Measurements from ENCODE around the gene DVL2. TPM values are rescaled to one million over a fixed set of nuclear protein-coding genes. Genes with fewer than 3 reads are reported as not detected.

The DVL2 gene
- polyA plus RNA-seq, 1 donor from 2014 or later = 41.1 TPM

DNA sequence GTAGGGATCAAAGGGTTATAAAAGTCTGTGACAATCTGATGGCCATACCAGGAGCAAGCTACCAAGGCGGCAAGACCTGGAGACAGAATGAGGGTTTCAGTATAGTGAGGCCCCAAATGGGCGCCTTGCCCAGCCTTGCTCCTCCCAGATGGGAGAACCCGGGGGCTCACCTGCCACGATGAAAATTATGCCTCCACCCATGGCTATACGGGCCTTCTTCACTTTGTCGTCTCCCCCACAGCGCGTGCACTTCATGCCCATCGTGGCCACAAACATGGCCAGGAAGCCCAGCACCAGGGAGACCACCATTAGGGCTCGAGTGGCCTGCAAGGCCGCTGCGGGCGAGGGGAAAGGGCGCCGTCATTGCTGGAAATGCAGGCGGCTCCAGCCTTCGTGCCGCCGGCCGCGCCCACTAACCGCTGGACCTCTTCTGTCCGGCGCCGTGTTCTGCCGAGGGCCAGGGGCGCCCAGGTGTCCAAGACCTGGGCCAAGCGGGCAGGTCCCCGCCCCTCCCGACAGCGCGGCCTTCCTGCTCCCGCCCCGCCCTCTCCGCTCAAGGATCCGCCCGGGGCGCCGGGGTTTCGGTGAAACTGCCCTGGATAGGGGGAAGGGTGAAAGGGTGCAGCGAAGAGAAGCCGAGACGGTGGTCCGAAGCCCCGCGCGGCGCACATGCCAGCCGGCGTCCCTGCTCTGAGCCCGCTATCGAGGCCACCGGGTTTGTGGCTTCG, 26.5 kb upstream of the DVL2 start:
- no peaks in the 10 kb centered on the region for H3K9me2 ChIP-seq (ENCODE audit: insufficient read depth, low read length)
- TF ChIP-seq POLR2AphosphoS5 (IDR thresholded peaks at IDR 0.05) (peak; percentile 2), SMC3 (conservative IDR thresholded peaks at IDR 0.05; ENCODE audit: poor library complexity) (no peak)
- no peaks in the 10 kb centered on the region for H3F3A ChIP-seq (ENCODE audit: insufficient read depth, low read length, poor library complexity, severe bottlenecking)
- H3K36me3 ChIP-seq (ENCODE audit: insufficient read depth, low read length) = peaks cover 4% of the 10 kb centered on the region
- peak overlapping the region; percentile 50 for H3K4me3 ChIP-seq (ENCODE audit: low read length)
- H2AFZ ChIP-seq (ENCODE audit: low read depth, low read length) = no peak overlapping the region
- H3K9ac ChIP-seq (ENCODE audit: low read length) = no peak overlapping the region
- no peaks in the 10 kb centered on the region for H4K20me1 ChIP-seq (ENCODE audit: insufficient read depth)
- no peaks in the 10 kb centered on the region for H3K79me2 ChIP-seq (replicated peaks; ENCODE audit: insufficient read depth, low read length)
- peaks cover 56% of the 10 kb centered on the region for H3K27me3 ChIP-seq (ENCODE audit: insufficient read depth, low read depth, low read length)
- no peak overlapping the region for H3K4me2 ChIP-seq (ENCODE audit: low read length)
- no peaks in the 10 kb centered on the region for H3K9me3 ChIP-seq (ENCODE audit: low read length)
- no peak overlapping the region for H3K27ac ChIP-seq (ENCODE audit: low read length)

- H3K4me2 ChIP-seq (ENCODE audit: low read length) = no peak overlapping the region
- no peaks in the 10 kb centered on the region for H3K9me3 ChIP-seq (ENCODE audit: low read length)
- H3K27ac ChIP-seq (ENCODE audit: low read length) = no peak overlapping the region
- no peaks in the 10 kb centered on the region for H3F3A ChIP-seq (ENCODE audit: insufficient read depth, low read length, poor library complexity, severe bottlenecking)
- H2AFZ ChIP-seq (ENCODE audit: low read depth, low read length) = no peak overlapping the region
- H3K79me2 ChIP-seq (replicated peaks; ENCODE audit: insufficient read depth, low read length) = no peaks in the 10 kb centered on the region
- peaks cover 56% of the 10 kb centered on the region for H3K27me3 ChIP-seq (ENCODE audit: insufficient read depth, low read depth, low read length)
- no peak for TF ChIP-seq MXI1 (conservative IDR thresholded peaks at IDR 0.05; ENCODE audit: poor library complexity, severe bottlenecking)
- no peak for TF ChIP-seq RAD21 (conservative IDR thresholded peaks at IDR 0.05)
- TF ChIP-seq, protein P1, sequence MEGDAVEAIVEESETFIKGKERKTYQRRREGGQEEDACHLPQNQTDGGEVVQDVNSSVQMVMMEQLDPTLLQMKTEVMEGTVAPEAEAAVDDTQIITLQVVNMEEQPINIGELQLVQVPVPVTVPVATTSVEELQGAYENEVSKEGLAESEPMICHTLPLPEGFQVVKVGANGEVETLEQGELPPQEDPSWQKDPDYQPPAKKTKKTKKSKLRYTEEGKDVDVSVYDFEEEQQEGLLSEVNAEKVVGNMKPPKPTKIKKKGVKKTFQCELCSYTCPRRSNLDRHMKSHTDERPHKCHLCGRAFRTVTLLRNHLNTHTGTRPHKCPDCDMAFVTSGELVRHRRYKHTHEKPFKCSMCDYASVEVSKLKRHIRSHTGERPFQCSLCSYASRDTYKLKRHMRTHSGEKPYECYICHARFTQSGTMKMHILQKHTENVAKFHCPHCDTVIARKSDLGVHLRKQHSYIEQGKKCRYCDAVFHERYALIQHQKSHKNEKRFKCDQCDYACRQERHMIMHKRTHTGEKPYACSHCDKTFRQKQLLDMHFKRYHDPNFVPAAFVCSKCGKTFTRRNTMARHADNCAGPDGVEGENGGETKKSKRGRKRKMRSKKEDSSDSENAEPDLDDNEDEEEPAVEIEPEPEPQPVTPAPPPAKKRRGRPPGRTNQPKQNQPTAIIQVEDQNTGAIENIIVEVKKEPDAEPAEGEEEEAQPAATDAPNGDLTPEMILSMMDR (IDR thresholded peaks at IDR 0.05; ENCODE audit: poor library complexity, severe bottlenecking) = no peak
- TF ChIP-seq EZH2 (IDR thresholded peaks at IDR 0.05; ENCODE audit: borderline replicate concordance, insufficient read depth, low read length, poor library complexity, severe bottlenecking) = no peak
- no peak for TF ChIP-seq TAF1 (IDR thresholded peaks at IDR 0.05; ENCODE audit: low read depth)
- TF ChIP-seq EP300 (conservative IDR thresholded peaks at IDR 0.05; ENCODE audit: poor library complexity, severe bottlenecking) = no peak
- no peak for TF ChIP-seq SMC3 (conservative IDR thresholded peaks at IDR 0.05; ENCODE audit: poor library complexity)
- no peak for TF ChIP-seq POLR2AphosphoS5 (IDR thresholded peaks at IDR 0.05)
- TF ChIP-seq, protein P2, sequence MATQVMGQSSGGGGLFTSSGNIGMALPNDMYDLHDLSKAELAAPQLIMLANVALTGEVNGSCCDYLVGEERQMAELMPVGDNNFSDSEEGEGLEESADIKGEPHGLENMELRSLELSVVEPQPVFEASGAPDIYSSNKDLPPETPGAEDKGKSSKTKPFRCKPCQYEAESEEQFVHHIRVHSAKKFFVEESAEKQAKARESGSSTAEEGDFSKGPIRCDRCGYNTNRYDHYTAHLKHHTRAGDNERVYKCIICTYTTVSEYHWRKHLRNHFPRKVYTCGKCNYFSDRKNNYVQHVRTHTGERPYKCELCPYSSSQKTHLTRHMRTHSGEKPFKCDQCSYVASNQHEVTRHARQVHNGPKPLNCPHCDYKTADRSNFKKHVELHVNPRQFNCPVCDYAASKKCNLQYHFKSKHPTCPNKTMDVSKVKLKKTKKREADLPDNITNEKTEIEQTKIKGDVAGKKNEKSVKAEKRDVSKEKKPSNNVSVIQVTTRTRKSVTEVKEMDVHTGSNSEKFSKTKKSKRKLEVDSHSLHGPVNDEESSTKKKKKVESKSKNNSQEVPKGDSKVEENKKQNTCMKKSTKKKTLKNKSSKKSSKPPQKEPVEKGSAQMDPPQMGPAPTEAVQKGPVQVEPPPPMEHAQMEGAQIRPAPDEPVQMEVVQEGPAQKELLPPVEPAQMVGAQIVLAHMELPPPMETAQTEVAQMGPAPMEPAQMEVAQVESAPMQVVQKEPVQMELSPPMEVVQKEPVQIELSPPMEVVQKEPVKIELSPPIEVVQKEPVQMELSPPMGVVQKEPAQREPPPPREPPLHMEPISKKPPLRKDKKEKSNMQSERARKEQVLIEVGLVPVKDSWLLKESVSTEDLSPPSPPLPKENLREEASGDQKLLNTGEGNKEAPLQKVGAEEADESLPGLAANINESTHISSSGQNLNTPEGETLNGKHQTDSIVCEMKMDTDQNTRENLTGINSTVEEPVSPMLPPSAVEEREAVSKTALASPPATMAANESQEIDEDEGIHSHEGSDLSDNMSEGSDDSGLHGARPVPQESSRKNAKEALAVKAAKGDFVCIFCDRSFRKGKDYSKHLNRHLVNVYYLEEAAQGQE (IDR thresholded peaks at IDR 0.05; ENCODE audit: borderline replicate concordance) = no peak
- H3K9me2 ChIP-seq (ENCODE audit: insufficient read depth, low read length) = no peaks in the 10 kb centered on the region
- no peaks in the 10 kb centered on the region for H4K20me1 ChIP-seq (ENCODE audit: insufficient read depth)
- H3K4me3 ChIP-seq (ENCODE audit: low read length) = no peak overlapping the region
- no peak overlapping the region for H3K9ac ChIP-seq (ENCODE audit: low read length)
- peaks cover 4% of the 10 kb centered on the region for H3K36me3 ChIP-seq (ENCODE audit: insufficient read depth, low read length)
Observed at GRCh38 chr17:7260151-7260550, 25.8 kb upstream of the DVL2 start.
